HG02870 (cell line): Measurements from ENCODE around the gene PUS1.

Experiments
- ATAC-seq: cut with Tn5 transposase; IDR thresholded peaks from one replicate; pipeline ENCODE4 v1.9.1; 2021; ENCODE audit warnings: mild to moderate bottlenecking, moderate library complexity; ENCODE audit not compliant: unreplicated experiment

PUS1 gene

GRCh38 chr12:131902332-131903241 is 26.5 kb upstream of the PUS1 start:
- ATAC-seq = no peak

GRCh38 chr12:131903270-131904255 is 25.5 kb upstream of the PUS1 start:
- ATAC-seq = no peak

GRCh38 chr12:131904346-131904745 is 24.7 kb upstream of the PUS1 start:
- no peak for ATAC-seq

GRCh38 chr12:131905081-131905629 is 23.9 kb upstream of the PUS1 start:
- ATAC-seq = no peak

- no peak for ATAC-seq
Measured at GRCh38 chr12:131905630-131906091, 23.4 kb upstream of the PUS1 start.

GRCh38 chr12:131907379-131908091 is 21.5 kb upstream of the PUS1 start:
- ATAC-seq = no peak

- ATAC-seq = no peak
Measured at GRCh38 chr12:131908092-131909080, 20.7 kb upstream of the PUS1 start.

- ATAC-seq = no peak
Measured at GRCh38 chr12:131909081-131909751, 19.9 kb upstream of the PUS1 start.

- ATAC-seq = no peak
Measured at GRCh38 chr12:131909752-131910219, 19.3 kb upstream of the PUS1 start.

GRCh38 chr12:131910302-131911027 is 18.6 kb upstream of the PUS1 start:
- ATAC-seq = no peak

GRCh38 chr12:131911028-131911650 is 17.9 kb upstream of the PUS1 start:
- ATAC-seq = no peak

- no peak for ATAC-seq
Measured at GRCh38 chr12:131911851-131912477, 17.1 kb upstream of the PUS1 start.

- no peak for ATAC-seq
Measured at GRCh38 chr12:131912518-131913274, 16.4 kb upstream of the PUS1 start.

- no peak for ATAC-seq
Measured at GRCh38 chr12:131913666-131914065, 15.4 kb upstream of the PUS1 start.

GRCh38 chr12:131914179-131914702 is 14.8 kb upstream of the PUS1 start:
- no peak for ATAC-seq
